Measurements from ENCODE around the gene PTK6.

Gene PTK6

DNA sequence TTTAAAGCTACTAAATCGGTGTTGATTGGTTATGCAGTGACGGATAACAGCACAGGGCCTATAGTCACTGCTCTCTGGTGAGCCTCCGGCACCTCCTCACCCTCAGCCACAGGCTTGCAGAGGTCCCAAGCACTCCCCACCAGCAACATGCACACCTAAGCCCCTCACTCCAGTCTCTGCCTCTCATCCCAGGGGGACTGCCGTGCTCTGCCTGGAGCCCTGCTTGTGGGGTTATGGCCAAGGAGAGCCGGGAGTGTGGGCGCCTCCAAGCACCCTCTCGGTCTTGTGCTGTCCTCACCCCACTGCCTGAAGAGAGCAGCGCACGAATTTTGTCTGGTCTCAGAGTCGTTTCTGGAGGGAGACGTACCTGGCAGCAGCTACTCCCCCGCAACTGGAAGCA, 31.5 kb downstream of the PTK6 start:
- no peak for DNase-seq (ENCODE audit: low spot score)

DNA sequence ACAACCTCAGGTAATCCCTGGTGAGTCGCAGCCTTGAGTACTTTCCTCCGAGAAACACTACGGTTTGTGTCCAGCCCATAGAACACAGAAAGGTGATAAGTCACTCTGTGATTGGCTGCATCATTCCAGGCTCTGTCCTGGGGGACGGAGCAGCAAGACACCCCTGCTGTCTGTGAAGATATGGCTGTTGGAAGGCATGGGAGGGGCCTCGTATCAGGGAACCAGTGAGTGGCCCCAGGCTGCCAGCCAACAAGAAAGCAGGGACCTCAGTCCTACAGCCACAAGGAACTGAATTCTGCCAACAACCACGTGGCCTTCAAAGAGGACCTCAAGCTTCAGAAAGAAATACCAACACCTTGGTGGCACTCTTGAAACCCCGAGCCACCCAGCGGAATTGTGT, 31.9 kb downstream of the PTK6 start:
- DNase-seq (ENCODE audit: low spot score) = no peak

DNA sequence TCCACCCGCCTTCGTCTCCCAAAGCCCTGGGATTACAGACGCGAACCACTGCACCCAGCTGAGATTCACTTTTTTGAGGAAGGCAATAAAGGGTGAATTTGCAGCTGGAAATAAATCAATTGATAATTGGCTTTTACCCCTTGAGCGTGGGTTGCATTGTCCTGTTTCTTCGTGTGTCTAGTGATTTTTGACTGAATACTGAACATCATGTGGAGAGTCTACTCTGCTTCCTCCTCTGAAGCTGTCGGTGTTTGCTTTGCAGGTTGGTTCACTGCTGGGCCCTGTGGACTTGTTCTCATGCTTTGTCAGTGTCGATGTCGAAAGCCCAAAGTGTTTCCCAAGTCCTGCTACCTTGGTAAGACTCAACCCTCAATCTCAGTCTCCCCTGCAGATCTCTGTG, 32.5 kb downstream of the PTK6 start:
- DNase-seq (ENCODE audit: low spot score) = no peak

DNA sequence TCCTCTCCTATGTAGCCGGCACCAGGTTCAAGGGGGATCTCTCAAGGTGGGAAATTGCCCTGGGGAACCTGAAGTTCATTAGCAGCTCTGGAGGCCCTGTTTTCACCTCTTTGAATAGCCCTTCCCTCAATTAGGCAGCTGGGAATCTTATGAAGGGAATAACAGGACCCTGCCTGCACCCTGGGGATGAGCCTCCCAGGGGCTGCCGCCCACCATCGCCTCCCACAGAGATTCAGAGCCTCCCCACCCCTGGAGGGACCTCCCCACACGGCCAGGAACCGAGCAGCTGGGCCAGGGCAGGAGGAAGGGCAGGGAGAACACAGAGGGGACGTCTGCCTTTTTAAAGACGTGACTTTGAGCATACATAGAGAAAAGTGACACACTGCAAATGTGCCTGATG, 33.7 kb downstream of the PTK6 start:
- no peak for DNase-seq (ENCODE audit: low spot score)

DNA sequence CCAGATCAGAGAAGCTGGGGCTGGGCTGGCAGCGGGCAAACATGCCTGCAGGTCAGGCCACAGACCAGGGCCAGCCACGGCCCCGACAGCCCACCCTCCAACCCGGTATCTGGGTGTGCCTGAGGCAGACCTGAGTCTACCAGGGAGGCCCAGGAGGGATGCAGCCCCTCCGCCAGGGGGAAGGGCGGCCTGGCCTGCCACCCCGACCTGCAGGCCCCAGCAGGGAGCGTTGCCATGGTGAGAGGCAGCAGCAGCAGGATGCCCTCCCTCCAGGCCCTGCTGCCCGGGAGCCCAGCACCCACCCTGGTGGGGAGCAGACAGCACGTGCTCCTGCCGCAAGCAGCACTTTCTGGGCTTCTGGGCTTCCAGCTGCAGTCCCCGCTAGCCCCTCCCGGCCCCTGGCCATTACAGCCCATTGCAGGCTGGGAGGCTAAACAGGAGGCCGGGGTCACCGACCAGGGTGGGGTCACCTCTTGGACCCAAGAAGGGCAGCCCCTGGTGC, 34.5 kb downstream of the PTK6 start:
- no peak for DNase-seq (ENCODE audit: low spot score)

DNA sequence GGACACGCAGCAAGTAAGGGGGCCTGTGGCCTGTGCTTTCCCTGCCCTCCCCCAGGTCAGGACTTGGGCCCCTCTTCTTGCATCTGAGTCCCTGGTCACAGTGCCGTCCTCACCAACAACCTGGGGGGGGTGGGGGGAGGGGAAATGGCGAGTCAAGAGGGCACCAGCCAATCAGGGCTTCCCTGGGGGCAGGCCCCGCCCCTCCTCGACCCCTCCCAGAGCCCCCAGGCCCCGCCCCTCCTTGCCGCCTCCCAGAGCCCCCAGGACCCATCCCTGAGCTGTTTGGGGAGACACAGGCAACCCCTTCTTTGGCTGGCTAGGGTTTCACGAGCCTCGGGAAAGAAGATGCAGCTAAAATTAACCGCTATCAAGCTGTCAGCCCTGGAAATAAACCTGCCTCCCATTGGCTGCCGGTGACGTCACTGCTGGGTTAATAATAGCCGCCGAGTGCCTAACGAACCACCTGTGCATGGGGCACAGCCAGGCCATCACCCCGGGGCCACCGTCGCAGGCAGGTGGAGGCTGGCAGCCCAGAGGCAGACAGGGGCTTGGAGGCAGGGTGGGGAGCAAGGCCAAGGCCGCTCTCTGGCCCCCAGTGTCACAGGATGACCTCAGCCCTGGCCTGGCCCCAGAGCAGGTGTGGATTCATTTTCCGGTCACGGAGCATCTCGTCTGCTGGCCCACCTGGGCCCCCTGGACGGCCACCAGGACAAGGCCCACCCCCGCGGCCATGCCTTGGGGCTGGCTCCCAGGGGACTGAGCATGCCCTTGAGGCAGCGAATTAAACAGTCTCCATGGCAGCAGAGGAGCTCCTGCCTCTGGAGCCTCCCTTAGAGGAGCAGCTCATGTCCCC, 35.1 kb downstream of the PTK6 start:
- no peak for DNase-seq (ENCODE audit: low spot score)

DNA sequence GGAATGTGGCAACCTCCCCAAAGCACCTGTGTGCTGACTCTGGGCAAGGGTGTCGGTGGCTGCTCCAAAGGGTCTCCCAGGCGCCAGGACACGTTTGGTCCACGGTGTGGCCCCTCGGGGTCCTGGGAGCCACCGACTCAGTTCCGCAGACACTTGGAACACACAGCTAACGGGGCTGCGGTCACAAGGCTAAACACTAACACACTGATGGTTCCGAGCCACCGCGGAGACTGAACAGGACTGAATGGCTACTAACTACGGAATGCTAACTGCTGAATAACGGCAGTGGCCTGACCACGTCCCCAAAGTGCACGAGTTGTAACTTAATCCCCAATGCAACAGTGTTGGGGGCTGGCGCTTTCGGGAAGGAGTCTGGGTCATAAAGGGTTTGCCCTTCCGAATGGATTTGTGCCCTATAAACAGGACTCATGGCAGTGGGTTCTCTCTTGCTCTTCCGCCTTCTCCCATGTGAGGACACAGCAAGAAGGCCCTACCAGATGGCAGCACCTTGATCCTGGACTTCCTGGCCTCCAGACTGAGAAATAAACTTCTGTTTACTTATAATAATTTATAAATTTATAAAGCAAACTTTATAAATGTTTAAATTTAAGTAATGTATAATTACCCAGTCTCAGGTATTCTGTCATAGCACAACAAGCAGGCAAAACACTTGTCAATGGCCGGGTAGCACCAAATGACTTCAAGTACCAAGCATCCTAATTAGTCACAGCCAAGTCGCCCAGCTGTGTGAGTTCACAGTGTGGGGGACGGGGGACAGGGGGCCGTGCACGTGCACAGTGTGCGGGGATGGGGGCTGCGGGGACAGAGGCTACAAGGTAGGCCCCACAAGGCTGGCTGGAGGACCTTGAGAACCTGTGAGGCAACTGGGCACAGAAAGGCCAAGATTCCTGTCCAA, 36.0 kb downstream of the PTK6 start:
- DNase-seq (ENCODE audit: low spot score) = no peak

DNA sequence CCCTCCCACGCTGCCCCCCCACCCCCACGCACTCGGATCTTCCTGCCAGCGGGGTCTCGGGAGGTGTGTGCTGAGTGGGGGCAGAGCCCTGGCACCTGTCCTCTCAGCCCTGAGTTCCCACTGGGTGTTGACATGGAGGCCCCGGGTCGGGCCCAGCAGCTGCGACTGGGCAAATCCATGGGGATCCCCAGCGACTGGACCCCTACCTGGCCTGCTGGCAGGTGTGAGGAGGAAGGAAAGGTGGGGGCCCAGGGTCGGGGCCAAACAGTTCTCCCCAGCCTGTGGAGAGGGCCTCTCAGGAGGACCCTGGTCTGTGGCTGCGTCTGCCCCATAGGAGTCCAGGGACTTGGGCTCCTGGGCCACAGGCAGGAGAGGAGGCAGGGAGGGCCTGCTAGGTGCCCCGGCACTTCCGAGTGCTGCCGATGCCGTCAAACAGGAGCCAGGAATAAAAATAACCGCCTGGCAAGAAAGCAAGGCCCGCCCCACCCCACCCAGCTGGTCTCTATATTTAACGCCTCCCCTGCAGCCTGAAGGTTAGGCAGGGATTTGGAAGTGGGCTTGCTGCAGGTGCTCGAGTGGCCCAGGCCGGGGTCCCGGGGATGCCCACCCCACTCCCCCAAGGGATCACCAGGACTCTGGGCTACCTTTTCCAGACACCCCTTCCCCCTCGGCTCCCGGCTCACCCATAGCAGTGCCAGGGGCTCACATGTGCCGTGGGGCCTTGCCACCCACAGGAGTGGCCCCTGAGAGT, 36.9 kb downstream of the PTK6 start:
- DNase-seq (ENCODE audit: low spot score) = no peak

DNA sequence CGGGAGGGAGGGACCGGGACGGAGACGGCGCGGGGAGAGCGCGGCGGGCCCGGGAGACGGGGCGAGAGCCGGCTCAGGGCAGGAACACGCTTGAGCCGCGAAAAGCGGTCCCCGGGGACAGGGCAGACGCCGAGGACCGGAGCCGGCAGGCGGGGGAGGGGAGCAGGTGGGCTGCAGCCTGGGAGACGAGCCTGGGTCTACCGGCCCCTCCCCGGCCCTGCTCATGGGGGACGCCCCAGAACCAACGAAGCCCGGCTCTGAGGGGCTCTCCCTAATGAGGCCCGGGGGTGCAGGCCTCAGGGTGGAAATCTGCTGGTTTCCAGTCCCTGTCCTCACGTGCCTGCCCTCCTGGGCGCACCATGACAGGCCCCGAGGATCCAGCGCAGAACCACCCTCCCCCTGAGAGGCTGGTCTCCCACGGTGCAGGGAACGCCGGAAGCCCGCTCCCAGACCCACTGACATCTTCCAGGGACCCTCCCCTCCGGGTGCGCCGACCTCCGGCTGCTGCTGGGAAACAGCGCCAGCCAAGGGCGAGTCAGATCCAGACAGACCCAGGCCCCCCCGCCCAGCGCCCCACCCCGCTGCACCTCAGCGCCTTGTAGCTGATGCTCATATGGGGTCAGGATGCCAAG, 37.7 kb downstream of the PTK6 start:
- no peak for DNase-seq (ENCODE audit: low spot score)

DNA sequence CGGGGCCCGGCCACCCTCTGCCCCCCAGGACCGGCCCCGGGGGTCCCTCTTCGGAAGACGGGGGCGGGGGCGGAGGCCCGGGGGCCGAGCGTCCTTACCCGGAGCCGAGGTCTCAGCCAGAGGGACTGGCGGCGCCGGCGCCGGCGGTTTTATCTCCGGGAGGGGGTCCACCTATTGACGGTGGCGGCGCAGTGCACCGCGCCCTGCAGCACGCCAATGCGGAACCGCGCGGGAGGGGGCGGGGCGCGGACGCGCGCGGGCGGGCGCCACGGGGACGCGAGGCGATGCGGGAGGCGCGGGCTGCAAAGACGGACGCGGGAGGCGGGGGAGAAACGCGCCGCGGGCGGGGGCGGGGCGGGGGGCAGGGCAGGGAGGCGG, 38.2 kb downstream of the PTK6 start, which contains the start of gene EEF1A2:
EEF1A2 (minus strand) TSS at position 124 of the 378 bp plus-strand sequence. CDS start 1,320 bp downstream, outside the sequence.
- peak; percentile 43 for DNase-seq (ENCODE audit: low spot score)

DNA sequence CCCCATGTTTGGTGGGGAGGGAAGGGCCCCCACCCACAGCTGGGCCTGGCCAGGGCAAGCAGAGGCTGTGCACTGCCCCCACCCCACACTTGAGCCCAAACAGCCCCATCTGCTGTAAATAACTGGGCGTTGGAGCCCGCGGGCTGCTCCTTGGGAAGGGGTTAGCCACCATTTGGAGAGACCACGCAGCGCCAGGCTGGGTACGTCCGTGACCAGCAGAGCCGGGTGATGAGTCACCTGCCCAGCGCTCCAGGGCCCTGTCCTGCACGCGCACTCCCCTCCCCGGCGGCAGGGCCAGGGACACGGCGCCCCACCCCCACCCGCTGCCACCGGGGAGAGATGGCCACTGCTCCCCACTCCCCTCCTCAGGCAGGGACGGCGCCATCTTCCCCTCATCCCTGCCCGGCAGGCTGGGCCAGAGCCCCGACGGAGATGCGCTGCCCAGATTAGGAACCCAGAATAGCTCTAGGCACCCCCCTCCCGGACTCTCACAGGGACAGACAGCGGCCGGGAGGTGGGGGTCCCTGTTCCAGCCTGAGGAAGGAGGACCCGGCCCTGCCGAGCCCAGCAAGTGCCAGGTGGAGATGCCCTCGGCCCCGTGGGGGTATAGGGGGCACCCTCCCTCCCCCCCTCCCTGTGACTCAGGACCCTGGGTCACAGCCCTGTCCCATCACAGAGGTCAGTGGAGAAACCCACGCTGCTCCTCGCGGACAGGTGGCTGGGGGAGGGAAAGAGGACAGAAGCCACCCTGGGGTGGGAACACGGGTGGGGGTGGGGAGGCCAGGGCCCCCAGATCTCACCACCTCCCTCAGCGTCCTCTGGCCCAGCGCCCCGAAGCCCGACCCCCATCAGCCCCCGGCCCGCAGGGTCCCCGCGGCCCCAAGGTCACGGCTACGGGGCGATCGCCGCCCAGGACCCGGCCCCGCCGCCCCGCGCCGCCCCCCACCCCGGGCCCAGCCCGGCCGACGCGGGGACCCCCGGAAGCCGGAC, 38.9 kb downstream of the PTK6 start:
- no peak for DNase-seq (ENCODE audit: low spot score)

DNA sequence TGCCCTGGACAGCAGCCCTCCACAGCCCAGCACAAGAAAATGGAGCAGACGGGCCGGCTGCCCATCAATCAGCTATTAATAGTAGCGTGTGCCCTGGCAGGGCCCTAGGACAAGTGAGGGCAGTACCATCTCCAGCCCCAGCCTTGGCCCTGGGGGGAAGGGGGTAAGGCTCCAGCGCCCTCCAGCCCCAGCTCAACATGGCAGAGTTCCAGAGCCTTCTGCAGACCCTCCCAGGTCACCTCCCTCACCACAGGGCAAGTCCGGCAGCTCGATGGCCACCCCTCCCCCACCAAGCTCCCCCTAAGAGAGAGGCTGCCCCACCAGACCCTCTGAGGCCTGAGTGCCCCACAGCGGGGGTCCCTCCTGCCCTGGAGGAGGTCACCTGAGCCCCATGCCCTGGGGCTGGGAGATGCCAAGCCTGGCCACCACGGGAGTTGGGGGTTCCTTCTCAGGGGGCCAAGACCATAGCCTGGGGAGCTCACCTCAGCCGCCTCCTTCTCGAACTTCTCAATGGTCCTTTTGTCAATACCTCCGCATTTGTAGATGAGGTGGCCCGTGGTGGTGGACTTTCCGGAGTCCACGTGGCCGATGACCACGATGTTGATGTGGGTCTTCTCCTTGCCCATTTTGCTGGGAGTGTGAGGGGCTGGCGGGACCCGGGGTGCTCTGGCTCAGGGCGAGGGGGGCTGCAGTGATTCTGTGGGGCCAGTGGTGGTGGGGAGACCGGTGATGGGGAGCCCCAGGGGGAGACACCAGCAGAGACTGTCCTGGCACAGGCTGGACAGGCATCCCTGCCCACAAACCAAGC, 39.8 kb downstream of the PTK6 start:
- DNase-seq (ENCODE audit: low spot score) = no peak

DNA sequence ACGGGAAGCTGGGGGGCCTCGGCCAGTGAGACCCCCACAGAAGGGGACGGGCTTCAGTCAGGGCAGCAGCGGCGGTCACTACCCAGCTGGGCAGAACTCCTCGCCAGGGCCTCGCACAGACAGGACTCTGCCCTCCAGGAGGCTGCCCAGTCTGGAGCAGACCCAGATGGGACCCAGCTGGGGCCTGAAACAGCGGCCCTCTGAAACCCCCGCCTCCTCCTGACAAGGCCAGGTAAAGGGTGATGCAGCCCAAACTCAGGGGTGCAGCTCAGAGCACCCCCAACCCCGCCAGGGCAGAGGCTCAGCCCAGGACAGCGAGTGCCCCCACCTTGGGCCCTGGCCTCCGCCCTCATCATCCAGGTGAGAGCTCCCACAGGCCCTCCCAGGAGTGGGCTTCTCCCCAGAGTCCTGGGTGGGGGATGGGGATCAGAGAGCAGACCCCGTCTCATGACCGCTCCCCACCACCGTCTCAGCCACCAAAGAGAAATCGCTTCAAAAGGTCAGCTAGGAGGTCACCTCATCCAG, 40.5 kb downstream of the PTK6 start:
- no peak for DNase-seq (ENCODE audit: low spot score)

DNA sequence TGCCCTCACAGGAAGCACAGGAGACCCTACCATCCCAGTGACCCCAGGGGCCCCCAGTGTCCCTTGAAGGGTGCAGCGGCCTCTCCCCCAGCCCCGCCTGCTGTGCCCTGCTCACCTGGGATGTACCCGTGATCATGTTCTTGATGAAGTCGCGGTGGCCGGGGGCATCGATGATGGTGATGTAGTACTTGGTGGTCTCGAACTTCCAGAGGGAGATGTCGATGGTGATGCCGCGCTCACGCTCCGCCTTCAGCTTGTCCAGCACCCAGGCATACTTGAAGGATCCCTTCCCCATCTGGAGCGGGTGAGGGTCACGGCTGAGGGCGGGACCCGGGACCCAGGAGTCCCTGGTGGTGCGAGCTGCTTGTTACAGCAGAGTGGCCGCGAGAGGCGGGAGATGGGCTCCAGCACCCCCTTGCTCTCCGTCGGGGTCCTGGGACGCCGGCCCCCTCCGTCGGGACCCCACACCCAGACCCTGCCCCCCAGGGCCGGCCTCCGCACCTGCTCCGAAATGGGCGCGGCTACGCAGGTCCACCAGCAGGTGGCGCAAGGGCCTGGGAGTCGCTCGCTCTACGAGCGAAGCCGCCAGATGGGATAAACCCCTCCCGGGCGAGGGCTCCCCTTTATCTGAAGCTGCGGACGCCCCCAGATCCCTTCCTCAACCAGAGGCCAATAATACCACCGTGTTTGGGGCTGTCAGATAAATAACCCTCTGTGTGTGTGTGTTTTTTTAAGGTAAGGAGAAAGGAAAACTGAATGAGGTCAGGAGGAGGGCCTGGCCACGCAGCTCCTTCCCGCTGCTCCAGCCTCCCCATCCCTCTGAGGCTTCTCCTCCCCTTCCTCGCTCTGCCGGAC, 41.2 kb downstream of the PTK6 start:
- DNase-seq (ENCODE audit: low spot score) = peak; percentile 72

DNA sequence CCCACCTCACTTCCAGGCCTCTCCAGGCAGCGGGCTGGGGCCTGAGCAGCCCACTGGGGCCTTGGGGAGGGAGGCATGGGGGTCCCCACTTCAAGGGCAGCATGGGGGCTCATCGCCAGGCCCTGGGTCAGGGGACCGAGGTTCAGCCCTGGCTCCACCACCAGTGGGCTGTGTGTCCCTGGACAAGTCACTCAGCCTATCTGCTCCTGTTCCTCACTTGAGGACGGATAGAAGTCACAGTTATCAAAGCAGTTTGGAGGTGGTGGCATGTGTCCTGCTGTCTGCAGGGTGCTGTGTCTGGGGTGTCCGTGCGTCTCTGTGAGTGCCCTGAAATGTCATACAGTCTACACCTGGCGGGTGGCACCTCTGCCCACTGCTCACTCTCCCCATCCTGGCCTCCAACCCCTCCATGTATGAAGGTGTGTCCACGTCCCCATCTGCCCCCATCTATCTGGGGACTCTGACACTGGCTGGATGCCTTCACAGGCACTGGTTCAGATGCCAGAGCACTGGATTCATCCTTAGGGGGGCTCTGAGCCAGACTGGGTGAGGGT, 41.9 kb downstream of the PTK6 start:
- no peak for DNase-seq (ENCODE audit: low spot score)

DNA sequence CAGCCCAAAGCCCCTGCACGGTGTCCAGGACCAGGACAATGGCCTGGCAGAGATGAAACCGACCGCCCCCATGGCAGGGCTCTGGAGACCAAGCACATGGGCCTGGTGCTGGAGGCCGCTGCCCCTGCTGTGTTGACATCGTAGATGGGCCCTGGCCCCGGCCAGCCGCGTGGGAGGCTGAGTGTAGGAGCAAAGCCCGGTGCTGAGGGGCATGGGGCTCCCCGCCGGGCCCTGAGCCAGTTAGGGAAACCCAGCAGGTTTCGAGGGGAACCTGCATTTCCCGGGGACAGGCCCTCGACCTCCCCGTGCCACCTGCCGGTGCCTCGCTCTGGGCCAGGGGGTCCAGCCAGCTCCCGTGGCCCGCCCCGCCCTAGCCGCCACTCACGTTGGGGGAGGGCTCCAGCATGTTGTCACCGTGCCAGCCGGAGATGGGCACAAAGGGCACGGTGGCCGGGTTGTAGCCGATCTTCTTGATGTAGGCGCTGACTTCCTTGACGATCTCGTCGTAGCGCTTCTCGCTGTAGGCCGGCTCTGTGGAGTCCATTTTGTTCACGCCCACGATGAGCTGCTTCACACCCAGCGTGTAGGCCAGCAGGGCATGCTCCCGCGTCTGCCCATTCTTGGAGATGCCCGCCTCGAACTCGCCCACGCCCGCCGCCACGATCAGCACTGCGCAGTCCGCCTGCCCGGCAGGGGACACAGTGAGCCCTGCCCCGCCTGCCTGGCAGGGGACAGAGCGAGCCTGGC, 42.6 kb downstream of the PTK6 start:
- no peak for DNase-seq (ENCODE audit: low spot score)

DNA sequence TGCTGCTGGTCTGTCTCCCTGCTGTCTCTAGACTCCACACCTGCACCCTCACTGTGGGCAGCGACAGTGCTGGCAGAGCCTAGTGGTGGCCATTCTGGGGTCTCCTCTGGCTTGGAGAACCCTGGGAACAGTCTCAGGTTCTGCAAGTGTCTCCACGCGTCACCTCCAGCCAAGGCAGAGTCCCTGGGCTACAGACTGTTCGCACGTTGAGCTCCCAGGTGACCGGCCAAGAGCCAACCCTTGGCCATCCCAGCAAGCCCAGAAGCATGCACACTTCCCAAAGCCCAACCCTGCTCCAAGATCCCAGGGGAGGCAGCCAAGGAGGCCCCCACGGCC, 43.1 kb downstream of the PTK6 start:
- no peak for DNase-seq (ENCODE audit: low spot score)

All from CD4-positive, alpha-beta T cell treated with Interleukin-6 at 100 ng/mL for 8 hours (primary cell).